Ovary (tissue), 3 donors: Measurements from ENCODE around the gene TRIM10.

Experiments used
- CTCF ChIP-seq, 3 donors: fragments of 450-650 bp in 2 of 3; fragments of 200-600 bp in 1 of 3; IDR thresholded peaks; one replicate each; pipeline versions ENCODE4 v1.5.1 to v1.8.0; 2016 to 2022; ENCODE audit warnings: antibody characterized with exemption in 3 of 3, mild to moderate bottlenecking in 1 of 3
- EP300 ChIP-seq: sonication (generic); formaldehyde crosslinking; IDR thresholded peaks from one replicate; pipeline ENCODE4 v1.6.1; 2017; ENCODE audit warnings: antibody characterized with exemption
- POLR2A ChIP-seq: fragments of 450-650 bp; IDR thresholded peaks from one replicate; pipeline ENCODE4 v1.6.1; 2017; ENCODE audit warnings: antibody characterized with exemption, mild to moderate bottlenecking, moderate library complexity
- donor health status: DM: no; HTN: no; CAD: no.

DNA sequence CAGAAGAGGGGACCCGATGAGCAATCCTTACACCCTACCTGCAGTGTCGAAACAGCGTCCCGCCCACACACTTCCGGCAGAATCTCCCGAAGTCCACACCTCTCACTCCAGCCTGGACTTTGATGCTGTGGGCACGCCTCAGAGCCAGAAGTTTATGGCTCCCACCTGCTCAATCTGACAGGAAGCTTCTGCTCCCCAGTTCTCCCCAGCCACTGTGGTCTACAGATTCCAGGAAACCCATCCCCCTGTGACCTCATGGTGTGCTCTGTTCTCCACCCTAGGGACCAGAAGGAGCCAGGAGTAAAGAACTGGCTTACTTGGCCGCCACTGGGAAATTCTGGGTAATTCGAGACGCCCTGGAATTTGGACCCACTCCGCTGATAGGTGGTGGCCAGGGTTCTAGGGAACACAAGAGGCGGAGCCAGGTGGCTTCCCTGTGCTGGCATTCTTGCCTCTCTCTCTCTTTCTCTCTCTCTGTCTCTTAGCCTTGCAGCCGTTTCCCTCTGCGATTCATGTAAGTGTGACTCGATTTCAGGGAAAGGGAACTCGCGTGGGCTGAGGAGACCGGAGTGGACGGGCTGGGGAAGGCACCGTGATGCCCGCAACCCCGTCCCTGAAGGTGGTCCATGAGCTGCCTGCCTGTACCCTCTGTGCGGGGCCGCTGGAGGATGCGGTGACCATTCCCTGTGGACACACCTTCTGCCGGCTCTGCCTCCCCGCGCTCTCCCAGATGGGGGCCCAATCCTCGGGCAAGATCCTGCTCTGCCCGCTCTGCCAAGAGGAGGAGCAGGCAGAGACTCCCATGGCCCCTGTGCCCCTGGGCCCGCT lies 2.3 kb upstream of the TRIM10 start, which contains the start of gene TRIM15:
- TF ChIP-seq CTCF (IDR thresholded peaks at IDR 0.05) (no peak), POLR2A (no peak), EP300 (no peak)
